IMR-90 (cell line): ENCODE measurements around the gene AKT2. TPM values are rescaled to one million over a fixed set of nuclear protein-coding genes. Genes with fewer than 3 reads are reported as not detected.

Experiments
- ATAC-seq: fragments of 200-7000 bp; cut with Tn5 transposase; 2 replicates; pipeline ENCODE4 v1.9.1; 2020; ENCODE audit warnings: low read depth, mild to moderate bottlenecking, moderate library complexity
- BruUV-seq: library from RNA; stranded (reverse); fragments of 400-500 nt; replicated peaks from 2 replicates; lab custom pipeline; 2021; lab: Mats Ljungman, UMichigan
- CTCF ChIA-PET: fragments of 300-600 bp; formaldehyde crosslinking; extraction: SDS; loops from one replicate; lab custom pipeline; 2021; ENCODE audit warnings: antibody characterized with exemption; lab: Yijun Ruan, JAX
- POLR2A ChIA-PET: fragments of 300-600 bp; sonication (Branson Sonifier 250); formaldehyde crosslinking; loops from one replicate; lab custom pipeline; 2022; ENCODE audit warnings: antibody characterized with exemption; ENCODE audit not compliant: unreplicated experiment; lab: Charles Lee
- DNase-seq: peaks from one replicate; pipeline ENCODE4 v3.0.0; 2013
- H2AFZ ChIP-seq: replicated peaks from 2 replicates; pipeline ENCODE3; 2013; ENCODE audit warnings: low read length, mild to moderate bottlenecking; ENCODE audit not compliant: poor library complexity
- H2AK5ac ChIP-seq: 2 replicates; pipeline ENCODE4 v1.6.1; 2013; ENCODE audit warnings: low read depth, low read length, inconsistent platforms
- H2AK9ac ChIP-seq: replicated peaks from 2 replicates; pipeline ENCODE3; 2013; ENCODE audit warnings: mild to moderate bottlenecking, low read depth, low read length, moderate library complexity; ENCODE audit not compliant: poor library complexity
- H2BK120ac ChIP-seq: 2 replicates; pipeline ENCODE4 v1.6.1; 2013; ENCODE audit warnings: low read depth, low read length, inconsistent platforms
- H2BK15ac ChIP-seq: 3 replicates; pipeline ENCODE4 v1.6.1; 2013; ENCODE audit warnings: low read depth, low read length, inconsistent platforms
- H2BK20ac ChIP-seq: 2 replicates; pipeline ENCODE4 v1.6.1; 2013; ENCODE audit warnings: low read depth, mild to moderate bottlenecking, inconsistent platforms, low read length, moderate library complexity
- H2BK5ac ChIP-seq: 2 replicates; pipeline ENCODE4 v1.6.1; 2013; ENCODE audit warnings: mild to moderate bottlenecking, low read depth, low read length, inconsistent platforms; ENCODE audit not compliant: poor library complexity, severe bottlenecking
- H3K14ac ChIP-seq: replicated peaks from 2 replicates; pipeline ENCODE4 v1.6.1; 2013; ENCODE audit warnings: low read depth, low read length, inconsistent platforms
- H3K18ac ChIP-seq: 2 replicates; pipeline ENCODE4 v1.6.1; 2013; ENCODE audit warnings: low read depth, low read length, control low read depth
- H3K23ac ChIP-seq: 2 replicates; pipeline ENCODE4 v1.6.1; 2013; ENCODE audit warnings: low read depth, low read length, inconsistent platforms
- H3K27ac ChIP-seq: 2 replicates; pipeline ENCODE4 v1.5.1; 2013; ENCODE audit warnings: mild to moderate bottlenecking, control low read depth, low read length; ENCODE audit not compliant: insufficient read depth
- H3K27me3 ChIP-seq: 2 replicates; pipeline ENCODE4 v1.6.1; 2013; ENCODE audit warnings: low read length; ENCODE audit not compliant: control insufficient read depth, insufficient read depth
- H3K36me3 ChIP-seq: 2 replicates; pipeline ENCODE4 v1.6.1; 2013; ENCODE audit warnings: low read length, mixed read lengths; ENCODE audit not compliant: control insufficient read depth, insufficient read depth
- H3K4ac ChIP-seq: 2 replicates; pipeline ENCODE4 v1.6.1; 2013; ENCODE audit warnings: low read depth, low read length, inconsistent platforms
- H3K4me1 ChIP-seq: 2 replicates; pipeline ENCODE4 v1.6.1; 2013; ENCODE audit warnings: low read length, mixed read lengths; ENCODE audit not compliant: control insufficient read depth, insufficient read depth
- H3K4me2 ChIP-seq: 2 replicates; pipeline ENCODE4 v1.6.1; 2013; ENCODE audit warnings: low read depth, mild to moderate bottlenecking, control low read depth, low read length, moderate library complexity
- H3K4me3 ChIP-seq: 2 replicates; pipeline ENCODE4 v1.5.1; 2013; ENCODE audit warnings: low read depth, mild to moderate bottlenecking, control low read depth, low read length, moderate library complexity; ENCODE audit not compliant: insufficient read depth
- H3K56ac ChIP-seq: 2 replicates; pipeline ENCODE4 v1.6.1; 2013; ENCODE audit warnings: low read length, inconsistent platforms; ENCODE audit not compliant: insufficient read depth; ENCODE audit errors: extremely low read depth
- H3K79me1 ChIP-seq, 2 experiments: 2 replicates each; pipeline ENCODE4 v1.6.1; 2013; ENCODE audit warnings: low read length in 2 of 2, inconsistent platforms in 1 of 2, low read depth in 1 of 2
- H3K9ac ChIP-seq: 2 replicates; pipeline ENCODE4 v1.6.1; 2013; ENCODE audit warnings: low read depth, low read length, control low read depth
- H3K9me1 ChIP-seq: 2 replicates; pipeline ENCODE4 v1.6.1; 2013; ENCODE audit warnings: low read length, inconsistent platforms; ENCODE audit not compliant: insufficient read depth
- H3K9me3 ChIP-seq: 2 replicates; pipeline ENCODE4 v1.6.1; 2013; ENCODE audit warnings: low read length; ENCODE audit not compliant: control insufficient read depth, insufficient read depth
- H4K20me1 ChIP-seq: 2 replicates; pipeline ENCODE4 v1.6.1; 2013; ENCODE audit warnings: low read length, inconsistent platforms; ENCODE audit not compliant: insufficient read depth
- H4K5ac ChIP-seq: 2 replicates; pipeline ENCODE4 v1.6.1; 2013; ENCODE audit warnings: mild to moderate bottlenecking, low read depth, low read length, control low read depth
- H4K8ac ChIP-seq, 2 experiments: 2 replicates each; pipeline ENCODE4 v1.6.1; 2013; ENCODE audit warnings: low read depth in 2 of 2, low read length in 2 of 2, control low read depth in 1 of 2, inconsistent platforms in 1 of 2
- H4K91ac ChIP-seq: 2 replicates; pipeline ENCODE4 v1.6.1; 2013; ENCODE audit warnings: low read depth, low read length, inconsistent platforms; ENCODE audit not compliant: insufficient read depth
- MAFK ChIP-seq: IDR thresholded peaks from 2 replicates; pipeline ENCODE4 v1.6.1; 2012; ENCODE audit warnings: low read depth, low read length, improper control_type of control experiment
- RCOR1 ChIP-seq: IDR thresholded peaks from 2 replicates; pipeline ENCODE4 v1.6.1; 2012; ENCODE audit warnings: mild to moderate bottlenecking, low read length, improper control_type of control experiment; ENCODE audit not compliant: insufficient replicate concordance
- SMC3 ChIP-seq: fragments of 150-350 bp; IDR thresholded peaks from 2 replicates; pipeline ENCODE4 v1.6.1; 2016; ENCODE audit warnings: low read depth, mild to moderate bottlenecking, antibody characterized with exemption, low read length, moderate library complexity
- WGBS, 2 experiments: methylation state at CpG; one replicate each; pipeline versions ENCODE4 v1.1.5 to v1.1.7; 2013; ENCODE audit warnings: missing lambda C conversion rate in 2 of 2; ENCODE audit not compliant: insufficient read length in 1 of 2; ENCODE audit errors: extremely low coverage in 2 of 2; 5-methylcytosine and 5-hydroxymethylcytosine counted together
- dilution Hi-C: fragments of 300-500 bp; cut with HindIII; formaldehyde crosslinking; loops from one replicate; pipeline ENCODE4 v1.14.3; 2018; ENCODE audit warnings: low sequenced_read_pairs; ENCODE audit not compliant: unreplicated experiment
- in situ Hi-C: fragments of 300-500 bp; cut with MboI; formaldehyde crosslinking; loops from 3 replicates; pipeline ENCODE4 v1.14.3; 2019; ENCODE audit warnings: low sequenced_read_pairs, inconsistent platforms, mixed read lengths
- intact Hi-C: fragments of 100-400 bp; cut with micrococcal nuclease; formaldehyde crosslinking; loops from 2 replicates; pipeline ENCODE4 v1.10.0; 2022
- polyA plus RNA-seq, 3 experiments: library from polyadenylated mRNA; depleted of rRNA; stranded (reverse); fragments of >200 nt; gene quantifications; 2 replicates each; pipeline ENCODE4 v1.2.3, GENCODE V29; 2012; ENCODE audit warnings: low replicate concordance in 1 of 3
- total RNA-seq: library from RNA; depleted of rRNA; stranded (reverse); fragments of >200 nt; gene quantifications from 2 replicates; pipeline ENCODE4 v1.2.3, GENCODE V29; 2012

AKT2 gene
- total and polyA plus RNA-seq, 2 of the 4 experiments (the other 2 are of a cell fraction), result 61.5 to 104 TPM

GRCh38 chr19:40274585-40275544 lies 10.3 kb downstream of the AKT2 start:
- WGBS, 2 experiments, result 85% methylated on average over 21 of the region's 28 CpGs; no CpG with 5 or more reads in 1 of the 2 experiments
- H4K5ac ChIP-seq, result no peak overlapping the region
- H3K4me2 ChIP-seq, result no peak overlapping the region
- H2BK15ac ChIP-seq, result no peak overlapping the region
- H3K9me3 ChIP-seq, result no peaks in the 10 kb centered on the region
- H3K27ac ChIP-seq, result no peak overlapping the region
- in situ Hi-C loops (no loop called here), intact Hi-C loops (no loop called here), dilution Hi-C loops (no loop called here)
- no peak overlapping the region for H3K18ac ChIP-seq
- no peak overlapping the region for H3K14ac ChIP-seq
- peaks cover 23% of the 10 kb centered on the region for H3K4me1 ChIP-seq
- H3K4me3 ChIP-seq, result no peak overlapping the region
- peak overlapping the region; percentile 46 for H2AFZ ChIP-seq
- H4K20me1 ChIP-seq, result peaks cover 78% of the 10 kb centered on the region
- H2AK9ac ChIP-seq, result no peak overlapping the region
- no peak overlapping the region for H2BK5ac ChIP-seq
- H2AK5ac ChIP-seq, result no peak overlapping the region
- DNase-seq (no peak), ATAC-seq (no peak)
- peaks cover 7% of the 10 kb centered on the region; the same call in 1 of the 2 replicates for H3K36me3 ChIP-seq
- CTCF ChIA-PET, result interaction anchor here (0.6 kb wide), 1 partner anchor 10 kb away, joined by 3 read pairs; no protein-coding TSS in a partner anchor
- H3K27me3 ChIP-seq, result no peaks in the 10 kb centered on the region
- H4K91ac ChIP-seq, result no peak overlapping the region
- H2BK20ac ChIP-seq, result no peak overlapping the region
- H2BK120ac ChIP-seq, result no peak overlapping the region
- POLR2A ChIA-PET, result no interaction called here
- no peak overlapping the region for H3K56ac ChIP-seq
- peaks cover 23% of the 10 kb centered on the region for H3K9me1 ChIP-seq
- peaks cover 41 to 92% of the 10 kb centered on the region in 2 experiments for H3K79me1 ChIP-seq
- no peak overlapping the region for H3K9ac ChIP-seq
- no peak overlapping the region for H3K23ac ChIP-seq
- H3K4ac ChIP-seq, result no peak overlapping the region
- no peak overlapping the region for H4K8ac ChIP-seq
- TF ChIP-seq SMC3 (no peak), MAFK (no peak), RCOR1 (no peak)
- no TSS peak for BruUV-seq
